Measurements from ENCODE around the gene LGMN. TPM values are rescaled to one million over a fixed set of nuclear protein-coding genes. Genes with fewer than 3 reads are reported as not detected.

LGMN gene
- polyA plus RNA-seq, 3 donors = 1.7 to 3.3 (median 2.9) TPM

GRCh38 chr14:92726135-92726932, 22.1 kb downstream of the LGMN start:
- H3K36me3 Mint-ChIP-seq = peaks cover 7 to 20% of the 10 kb centered on the region in 2 donors
- Histone ChIP-seq H3K4me2 (replicated peaks; ENCODE audit: extremely low read depth, low read length, poor library complexity, severe bottlenecking) (peak overlapping the region; percentile 7), H3K9me3 (replicated peaks in 1 of 2; ENCODE audit: control insufficient read depth in 1 of 2, insufficient read depth in 1 of 2, low read length in 2 of 2) (no peaks in the 10 kb centered on the region), H3K9ac (ENCODE audit: insufficient read depth, low read length, poor library complexity, severe bottlenecking) (peak overlapping the region; percentile 49), H3K27me3 (ENCODE audit: control insufficient read depth in 2 of 2, insufficient read depth in 2 of 2, low read length in 2 of 2) (peaks cover 2 to 3% of the 10 kb centered on the region in 2 donors), H3K4me3 (replicated peaks in 1 of 3; ENCODE audit: low read depth in 2 of 3, low read length in 3 of 3) (no peak overlapping the region), H2AFZ (ENCODE audit: insufficient read depth, low read depth, low read length, poor library complexity, severe bottlenecking) (peak overlapping the region; percentile 6), H3K36me3 (replicated peaks in 1 of 2; ENCODE audit: control insufficient read depth in 1 of 2, insufficient read depth in 2 of 2, low read length in 2 of 2) (no peaks in the 10 kb centered on the region), H3K27ac (ENCODE audit: low read depth in 1 of 2, low read length in 2 of 2) (peak overlapping the region; percentile 47 to 84), H3K79me2 (ENCODE audit: insufficient read depth, low read length) (no peaks in the 10 kb centered on the region), H4K20me1 (ENCODE audit: insufficient read depth, low read length) (no peaks in the 10 kb centered on the region), H3K4me1 (ENCODE audit: control insufficient read depth in 1 of 2, insufficient read depth in 2 of 2, low read length in 2 of 2) (peaks cover 57 to 70% of the 10 kb centered on the region in 2 donors)
- DNase-seq = peak; percentile 93 to 95 (median 94)
- 39% methylated on average over 4 of the region's 12 CpGs for WGBS (ENCODE audit: insufficient coverage)
- H3K27ac Mint-ChIP-seq = peak overlapping the region; percentile 92 to 99 (median 98)
- TF ChIP-seq CTCF (IDR thresholded peaks at IDR 0.05) = no peak
- H3K4me3 Mint-ChIP-seq = peak overlapping the region; percentile 34 to 63
- intact Hi-C loops (cut with micrococcal nuclease) = no loop called here
- peaks cover 52% of the 10 kb centered on the region for H3K4me1 Mint-ChIP-seq
- H3K27me3 Mint-ChIP-seq (ENCODE audit: low read depth in 3 of 3) = peaks cover 8 to 20% (median 15%) of the 10 kb centered on the region in 3 donors
- peaks cover 3 to 17% (median 8%) of the 10 kb centered on the region in 7 donors for H3K9me3 Mint-ChIP-seq

GRCh38 chr14:92724516-92725340, 23.7 kb downstream of the LGMN start:
- intact Hi-C loops (cut with micrococcal nuclease) = no loop called here
- Mint-ChIP-seq H3K9me3 (peaks cover 3 to 11% (median 7%) of the 10 kb centered on the region in 7 donors), H3K27ac (peak overlapping the region; percentile 92 to 99 (median 98)), H3K36me3 (peaks cover 7 to 19% of the 10 kb centered on the region in 2 donors), H3K27me3 (ENCODE audit: low read depth in 3 of 3) (peaks cover 3 to 13% (median 12%) of the 10 kb centered on the region in 3 donors), H3K4me3 (peak overlapping the region; percentile 4 to 59), H3K4me1 (peaks cover 48% of the 10 kb centered on the region)
- peak overlapping the region; percentile 23 for H3K4me2 ChIP-seq (replicated peaks; ENCODE audit: extremely low read depth, low read length, poor library complexity, severe bottlenecking)
- WGBS (ENCODE audit: insufficient coverage) = 53% methylated on average over 10 of the region's 14 CpGs
- H3K79me2 ChIP-seq (ENCODE audit: insufficient read depth, low read length) = no peaks in the 10 kb centered on the region
- H2AFZ ChIP-seq (ENCODE audit: insufficient read depth, low read depth, low read length, poor library complexity, severe bottlenecking) = no peak overlapping the region
- H3K27me3 ChIP-seq (ENCODE audit: control insufficient read depth in 2 of 2, insufficient read depth in 2 of 2, low read length in 2 of 2) = no peaks in the 10 kb centered on the region
- DNase-seq = peak; percentile 91 to 97 (median 97)
- peaks cover 50 to 62% of the 10 kb centered on the region in 2 donors for H3K4me1 ChIP-seq (ENCODE audit: control insufficient read depth in 1 of 2, insufficient read depth in 2 of 2, low read length in 2 of 2)
- no peaks in the 10 kb centered on the region for H4K20me1 ChIP-seq (ENCODE audit: insufficient read depth, low read length)
- peak overlapping the region; percentile 87 to 88 for H3K27ac ChIP-seq (ENCODE audit: low read depth in 1 of 2, low read length in 2 of 2)
- no peaks in the 10 kb centered on the region for H3K9me3 ChIP-seq (replicated peaks in 1 of 2; ENCODE audit: control insufficient read depth in 1 of 2, insufficient read depth in 1 of 2, low read length in 2 of 2)
- peak overlapping the region in 1 of 3 experiments; percentile 24 for H3K4me3 ChIP-seq (replicated peaks in 1 of 3; ENCODE audit: low read depth in 2 of 3, low read length in 3 of 3)
- peak overlapping the region; percentile 54 for H3K9ac ChIP-seq (ENCODE audit: insufficient read depth, low read length, poor library complexity, severe bottlenecking)
- TF ChIP-seq CTCF (IDR thresholded peaks at IDR 0.05) = no peak
- no peaks in the 10 kb centered on the region for H3K36me3 ChIP-seq (replicated peaks in 1 of 2; ENCODE audit: control insufficient read depth in 1 of 2, insufficient read depth in 2 of 2, low read length in 2 of 2)
